RPMI7951 (cell line): ENCODE data around the gene USP37. TPM values are rescaled to one million over a fixed set of nuclear protein-coding genes. Genes with fewer than 3 reads are reported as not detected.

Experiments
- DNase-seq: peaks from one replicate; pipeline ENCODE4 v3.0.0-alpha.2; 2012; ENCODE audit warnings: low read depth
- total RNA-seq: library from RNA; depleted of rRNA; stranded (reverse); fragments of >200 nt; shearing (Covaris generic); gene quantifications from 2 replicates; pipeline ENCODE4 v1.2.3, GENCODE V29; 2014; rRNA removed

Gene USP37, protein sequence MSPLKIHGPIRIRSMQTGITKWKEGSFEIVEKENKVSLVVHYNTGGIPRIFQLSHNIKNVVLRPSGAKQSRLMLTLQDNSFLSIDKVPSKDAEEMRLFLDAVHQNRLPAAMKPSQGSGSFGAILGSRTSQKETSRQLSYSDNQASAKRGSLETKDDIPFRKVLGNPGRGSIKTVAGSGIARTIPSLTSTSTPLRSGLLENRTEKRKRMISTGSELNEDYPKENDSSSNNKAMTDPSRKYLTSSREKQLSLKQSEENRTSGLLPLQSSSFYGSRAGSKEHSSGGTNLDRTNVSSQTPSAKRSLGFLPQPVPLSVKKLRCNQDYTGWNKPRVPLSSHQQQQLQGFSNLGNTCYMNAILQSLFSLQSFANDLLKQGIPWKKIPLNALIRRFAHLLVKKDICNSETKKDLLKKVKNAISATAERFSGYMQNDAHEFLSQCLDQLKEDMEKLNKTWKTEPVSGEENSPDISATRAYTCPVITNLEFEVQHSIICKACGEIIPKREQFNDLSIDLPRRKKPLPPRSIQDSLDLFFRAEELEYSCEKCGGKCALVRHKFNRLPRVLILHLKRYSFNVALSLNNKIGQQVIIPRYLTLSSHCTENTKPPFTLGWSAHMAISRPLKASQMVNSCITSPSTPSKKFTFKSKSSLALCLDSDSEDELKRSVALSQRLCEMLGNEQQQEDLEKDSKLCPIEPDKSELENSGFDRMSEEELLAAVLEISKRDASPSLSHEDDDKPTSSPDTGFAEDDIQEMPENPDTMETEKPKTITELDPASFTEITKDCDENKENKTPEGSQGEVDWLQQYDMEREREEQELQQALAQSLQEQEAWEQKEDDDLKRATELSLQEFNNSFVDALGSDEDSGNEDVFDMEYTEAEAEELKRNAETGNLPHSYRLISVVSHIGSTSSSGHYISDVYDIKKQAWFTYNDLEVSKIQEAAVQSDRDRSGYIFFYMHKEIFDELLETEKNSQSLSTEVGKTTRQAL
- total RNA-seq, result 12.0 and 12.3 TPM in 2 replicates

DNA sequence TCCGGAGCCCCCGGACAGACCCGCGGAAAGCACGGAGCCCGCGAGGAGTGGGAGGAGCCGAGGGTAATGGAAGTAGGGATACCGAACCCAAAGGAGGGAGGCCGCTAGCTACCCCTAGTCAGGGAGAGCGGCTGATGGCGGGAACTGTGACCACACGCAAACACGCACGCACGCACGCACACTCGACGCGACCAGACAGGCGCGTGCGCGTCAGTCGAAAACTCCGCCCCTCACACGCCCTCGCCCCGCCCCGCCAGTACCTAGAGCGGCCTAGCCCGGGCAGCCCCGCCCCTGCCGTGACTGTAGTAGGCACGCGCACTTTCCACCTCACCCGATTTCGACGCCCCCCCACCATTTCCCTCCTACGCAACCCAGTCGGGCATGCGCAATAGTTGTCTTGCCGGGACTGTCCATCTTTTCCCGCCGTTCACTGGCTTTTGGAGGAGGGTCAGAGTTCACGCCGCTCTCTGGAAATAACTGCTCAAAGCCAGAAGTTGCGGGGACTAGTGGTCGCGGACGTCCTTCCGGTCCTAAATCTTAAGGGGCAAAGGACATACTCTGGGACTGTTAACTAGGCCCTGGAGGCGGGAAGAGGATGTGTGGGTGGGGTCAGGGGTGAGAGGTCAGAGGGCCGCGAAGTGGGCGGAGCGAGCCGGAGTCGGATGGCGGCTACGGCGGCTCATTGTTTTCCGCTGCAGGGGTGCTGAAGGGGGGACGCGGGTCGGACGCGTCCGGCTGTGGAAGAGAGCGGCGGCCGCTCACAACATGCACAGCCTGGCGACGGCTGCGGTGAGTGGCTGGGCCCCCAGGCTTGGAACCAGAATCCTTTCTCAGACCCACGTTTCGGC lies at the start of gene USP37, which contains the start of gene CNOT9:
USP37 (minus strand) TSS at position 162 of the 848 bp plus-strand sequence. CDS start 9,698 bp downstream, outside the sequence.
CNOT9 (plus strand) TSS at position 650 of the 848 bp plus-strand sequence; CDS start at position 766, 116 bp downstream.
- DNase-seq, result peak; percentile 97

DNA sequence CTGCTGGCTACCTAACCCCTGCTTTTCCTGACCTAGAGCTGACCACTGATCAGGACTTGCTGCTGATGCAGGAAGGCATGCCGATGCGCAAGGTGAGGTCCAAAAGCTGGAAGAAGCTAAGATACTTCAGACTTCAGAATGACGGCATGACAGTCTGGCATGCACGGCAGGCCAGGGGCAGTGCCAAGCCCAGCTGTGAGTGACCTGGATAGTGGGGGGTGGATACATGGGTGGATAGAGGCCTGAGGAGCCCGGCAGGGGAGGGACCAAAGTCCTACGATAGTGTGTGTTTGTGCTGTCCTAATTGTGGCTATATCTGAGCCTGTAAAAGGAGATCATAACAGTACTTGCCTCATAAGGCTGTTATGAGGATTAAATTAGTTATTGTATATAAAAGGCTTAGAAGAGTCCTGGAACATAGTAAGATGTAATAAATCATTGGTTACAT lies 47.7 kb upstream of the USP37 start:
- no peak for DNase-seq

DNA sequence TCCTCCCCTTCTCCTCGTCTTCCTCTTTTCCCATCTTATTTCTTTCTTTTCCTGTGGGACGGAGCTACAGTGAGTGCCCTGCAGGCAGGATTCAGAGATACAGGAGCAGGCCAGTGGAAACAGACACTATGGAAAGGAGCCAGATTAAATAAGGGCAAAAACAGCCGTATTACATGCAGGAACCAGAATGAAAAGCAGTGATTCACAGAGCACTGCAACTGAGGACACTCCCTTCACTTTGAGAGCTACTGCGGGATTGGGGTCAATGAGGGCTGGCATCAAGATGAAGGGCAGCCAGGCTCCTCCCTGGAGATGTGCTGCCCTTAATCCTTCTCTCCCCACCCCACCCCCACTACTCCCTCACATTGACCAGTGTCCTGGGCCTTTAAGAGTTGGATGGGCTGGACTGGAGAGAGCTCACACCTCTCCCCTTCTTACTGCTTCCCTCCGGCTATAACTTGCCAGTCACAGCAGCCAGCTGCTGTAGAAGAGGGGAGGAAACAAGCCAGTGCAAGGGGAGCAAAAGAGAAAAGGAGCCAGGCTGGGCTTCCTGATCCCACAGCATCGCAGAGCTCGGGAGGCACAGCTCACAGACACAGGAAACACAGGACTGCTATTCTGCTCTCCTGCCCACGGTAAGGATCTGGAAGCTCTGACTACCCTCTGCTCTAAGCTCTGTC lies 39.4 kb upstream of the USP37 start, which contains the start of gene PLCD4:
PLCD4 (plus strand) TSS at position 464 of the 680 bp plus-strand sequence. CDS start 7,841 bp downstream, outside the sequence.
- peak; percentile 98 for DNase-seq

DNA sequence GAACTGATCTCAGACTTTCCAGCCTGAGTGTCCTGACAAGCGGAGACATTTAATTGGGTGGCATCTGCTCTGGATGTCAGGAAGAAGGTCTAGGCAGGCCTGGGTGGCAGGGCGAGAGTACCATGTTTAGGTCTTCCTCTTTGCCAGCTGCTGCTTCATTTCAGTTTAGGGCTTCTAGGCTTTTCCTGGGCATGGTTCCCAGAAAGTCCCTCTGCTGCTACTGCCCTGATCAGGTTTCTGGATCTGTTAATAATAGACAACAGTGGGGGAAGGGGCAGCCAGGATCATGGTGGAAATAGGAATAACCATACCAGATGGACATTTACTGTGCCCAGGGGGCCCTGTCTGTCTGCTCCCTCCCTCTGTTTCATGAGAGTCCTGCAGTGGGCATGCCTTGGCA lies 37.3 kb upstream of the USP37 start:
- peak; percentile 64 for DNase-seq

DNA sequence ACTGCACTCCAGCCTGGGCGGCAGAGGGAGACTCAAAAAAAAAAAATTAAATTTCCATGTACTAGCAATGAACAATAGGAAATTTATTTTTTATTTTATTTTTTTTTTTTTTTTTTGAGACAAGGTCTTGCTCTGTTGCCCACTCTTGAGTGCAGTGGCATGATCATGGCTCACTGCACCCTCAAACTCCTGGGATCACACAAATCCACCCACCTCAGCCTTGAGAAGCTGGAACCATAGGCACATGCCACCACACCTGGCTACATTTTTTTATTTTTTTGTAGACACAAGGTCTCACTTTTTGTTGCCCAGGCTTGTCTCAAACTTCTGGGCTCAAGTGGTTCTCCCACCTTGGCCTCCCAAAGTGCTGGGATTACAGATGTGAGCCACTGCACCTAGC lies 17.4 kb upstream of the USP37 start:
- no peak for DNase-seq

DNA sequence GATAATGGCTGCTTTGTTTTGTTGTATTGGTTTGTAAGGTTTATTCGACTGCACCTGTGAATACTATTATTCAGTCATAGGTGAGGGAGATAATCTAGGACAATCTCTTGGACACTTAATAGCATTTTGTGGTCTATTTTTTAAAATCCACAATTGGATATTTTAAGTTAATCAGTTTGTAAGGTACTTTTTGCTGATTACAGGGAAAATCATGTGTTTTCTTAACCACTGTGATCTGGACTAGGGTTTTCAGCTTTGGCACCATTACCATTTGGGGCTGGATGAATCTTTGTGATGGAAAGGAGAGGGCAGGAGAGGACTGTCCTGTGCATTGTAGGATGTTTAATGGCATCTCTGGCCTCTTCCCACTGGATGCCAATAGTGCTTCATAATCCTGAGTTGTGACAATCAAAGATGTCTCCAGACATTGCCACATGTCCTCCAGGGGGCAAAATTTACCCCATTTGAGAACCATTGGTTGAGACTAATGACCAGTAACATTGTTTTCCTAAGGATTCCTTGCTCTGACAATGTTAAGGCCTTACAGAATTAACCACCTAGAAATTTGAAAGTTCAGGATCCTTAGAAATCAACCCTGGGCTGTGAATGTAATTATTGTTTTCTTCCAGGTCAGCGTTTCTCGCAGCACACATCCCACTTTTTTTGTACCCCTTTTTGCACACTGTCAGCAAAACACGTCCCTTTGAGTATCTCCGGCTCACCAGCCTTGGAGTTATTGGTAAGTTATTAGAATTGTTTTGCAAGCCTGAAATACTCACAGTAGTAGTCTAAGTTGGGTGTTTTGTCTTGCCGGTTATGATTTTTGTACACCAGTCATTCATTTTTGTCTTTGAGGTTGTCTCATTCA lies 16.1 kb upstream of the USP37 start:
- peak; percentile 27 for DNase-seq

DNA sequence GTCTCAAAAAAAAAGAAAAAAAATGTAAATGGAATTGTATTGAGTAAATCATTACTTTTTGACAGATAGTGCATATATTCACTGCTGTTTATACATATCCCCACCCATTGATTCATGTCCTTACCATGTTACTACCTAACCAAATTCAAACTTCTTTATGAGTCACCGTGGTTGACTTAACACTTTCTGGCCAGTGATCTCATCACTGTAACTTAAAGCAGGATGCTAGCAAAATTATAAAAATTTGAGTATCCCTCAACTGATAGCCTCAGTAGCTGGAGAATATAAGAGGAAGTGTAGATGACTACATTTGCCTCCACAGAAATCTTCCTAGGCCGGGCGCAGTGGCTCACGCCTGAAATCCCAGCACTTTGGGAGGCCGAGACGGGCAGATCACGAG lies 13.9 kb upstream of the USP37 start:
- DNase-seq, result peak; percentile 66

DNA sequence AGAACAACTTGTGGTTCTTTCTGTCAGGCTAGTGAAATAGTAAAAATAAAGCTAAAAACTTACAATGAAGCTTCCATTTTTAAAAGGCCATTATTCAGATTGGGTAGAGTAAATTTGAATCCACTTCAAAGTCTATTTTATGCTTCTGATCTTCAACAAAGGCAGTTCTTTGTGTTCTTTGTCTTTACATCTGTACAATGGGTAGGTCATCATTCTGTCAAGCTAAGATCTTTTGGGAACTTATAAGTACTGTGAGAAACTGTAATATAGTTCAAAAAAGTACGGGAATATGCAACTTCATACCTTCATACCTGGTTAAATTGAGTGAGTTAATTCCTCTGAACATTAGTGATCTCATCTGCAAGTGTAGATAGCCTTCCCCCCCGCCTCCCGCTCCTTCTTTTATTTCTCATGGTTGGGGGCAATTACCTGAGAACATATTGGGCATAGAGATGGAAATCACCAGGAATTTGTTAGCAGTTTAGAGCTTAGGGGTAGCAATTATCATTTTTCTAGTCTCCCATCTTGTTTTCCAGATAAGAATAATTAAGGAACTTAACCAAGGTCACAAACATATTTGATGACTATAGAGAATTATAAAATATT lies 10.2 kb upstream of the USP37 start:
- DNase-seq, result no peak

DNA sequence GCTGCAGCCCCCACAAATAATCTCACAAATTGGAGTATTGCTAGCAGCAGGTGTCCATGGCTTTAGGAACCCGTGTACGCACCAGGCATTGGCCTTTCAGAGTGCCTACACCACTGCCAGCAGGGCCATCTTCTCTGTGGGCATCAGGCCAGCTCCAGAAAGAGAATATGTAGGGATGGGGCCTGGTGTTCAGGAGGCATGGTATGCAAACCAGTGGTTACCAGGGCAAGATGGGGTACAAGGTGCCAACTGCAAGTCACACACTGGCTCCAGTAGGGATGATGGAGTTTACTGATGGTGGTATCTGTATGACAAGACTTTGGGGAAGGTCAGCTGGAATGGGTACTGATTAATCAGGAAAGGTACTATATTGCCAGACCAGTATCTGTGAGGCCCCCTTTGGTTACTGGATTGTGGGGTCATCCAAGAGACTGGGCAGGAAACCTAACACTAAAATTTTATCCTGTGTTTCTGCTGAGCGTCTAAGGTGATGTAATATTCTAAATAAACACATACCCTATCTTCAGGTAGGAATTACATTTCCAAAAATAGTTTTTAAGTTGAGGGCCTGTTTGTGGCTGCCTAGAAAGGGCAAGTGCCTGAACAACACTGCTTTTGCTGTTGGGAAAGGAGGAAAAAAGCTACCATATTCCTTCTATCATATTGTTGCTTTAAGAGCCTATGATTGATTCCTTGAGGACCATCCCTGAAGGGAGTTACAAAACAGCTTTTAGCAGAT lies 9.5 kb upstream of the USP37 start:
- DNase-seq, result no peak

DNA sequence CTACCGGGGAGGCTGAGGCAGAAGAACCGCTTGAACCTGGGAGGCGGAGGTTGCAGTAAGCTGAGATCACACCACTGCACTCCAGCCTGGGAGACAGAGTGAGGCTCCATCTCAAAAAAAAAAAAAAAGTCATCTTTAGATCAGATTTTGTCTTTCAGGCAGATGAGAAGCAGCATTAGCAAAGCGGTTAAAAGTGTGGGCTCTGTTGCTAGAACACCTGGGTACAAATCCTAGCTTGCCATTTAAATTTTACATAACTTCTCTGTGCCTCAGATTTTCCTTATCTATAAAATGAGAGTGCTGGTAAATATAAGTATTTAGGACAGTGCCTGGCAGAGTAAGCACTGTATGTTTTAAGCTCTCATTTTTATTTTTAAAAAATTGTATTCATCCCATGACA lies 8.7 kb upstream of the USP37 start:
- DNase-seq, result no peak

DNA sequence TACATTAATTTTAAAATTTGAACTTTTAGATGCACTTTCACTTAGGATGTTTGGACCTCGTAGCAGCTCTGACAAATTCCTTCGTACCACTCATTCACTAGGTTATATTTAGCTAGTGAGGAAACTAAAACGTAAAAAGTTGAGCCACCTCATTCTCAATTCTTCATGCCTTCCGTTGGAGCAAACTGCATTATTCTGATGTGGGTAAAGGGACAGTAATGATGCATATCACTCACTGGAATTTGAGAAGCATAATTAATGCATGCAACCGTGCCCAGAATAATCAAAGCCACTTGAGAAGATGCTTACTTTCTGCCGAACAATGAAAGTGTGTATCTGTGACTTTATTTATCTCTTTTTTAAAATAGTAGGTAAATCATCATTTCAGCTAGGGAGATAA lies 2.7 kb upstream of the USP37 start:
- DNase-seq, result peak; percentile 30

DNA sequence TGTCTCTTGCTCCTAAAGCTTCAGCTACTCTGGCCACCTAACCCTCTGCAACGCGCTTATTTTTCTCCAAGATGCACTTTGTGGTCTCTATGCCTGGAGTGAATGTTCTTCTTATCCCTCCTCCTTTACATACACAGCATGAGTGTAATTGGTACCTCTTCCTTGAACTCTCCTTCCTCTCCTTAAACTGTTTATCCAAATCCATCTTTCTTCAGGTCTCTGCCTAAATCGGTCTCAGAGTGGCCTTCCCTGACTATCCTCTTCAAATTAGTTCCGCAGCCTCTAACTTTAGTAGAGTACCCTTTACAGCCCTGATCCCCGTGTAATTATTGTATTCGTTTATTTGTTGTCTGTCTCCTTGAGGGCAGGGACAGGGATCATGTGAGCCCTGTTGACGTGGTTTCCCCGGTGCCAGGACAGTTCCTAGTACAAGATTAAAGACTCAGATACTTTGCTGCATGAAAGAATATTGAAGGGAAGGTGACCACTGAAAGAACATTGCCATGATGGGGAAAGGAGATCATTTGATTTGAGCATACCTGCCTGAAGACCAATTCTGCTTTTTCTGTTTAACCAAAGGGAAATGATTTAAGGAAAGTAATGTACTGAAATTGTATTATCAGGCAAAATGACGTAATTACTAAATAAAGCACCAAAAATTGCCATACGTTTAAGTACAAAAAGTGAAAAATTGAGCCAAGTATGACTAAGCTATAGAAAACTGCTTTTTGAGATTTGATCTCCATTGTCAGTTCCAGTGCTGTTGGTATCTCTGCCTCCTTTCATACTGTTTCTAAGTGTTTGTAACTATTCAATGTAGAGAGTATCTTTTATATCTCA lies 1.7 kb upstream of the USP37 start:
- peak; percentile 44 for DNase-seq

DNA sequence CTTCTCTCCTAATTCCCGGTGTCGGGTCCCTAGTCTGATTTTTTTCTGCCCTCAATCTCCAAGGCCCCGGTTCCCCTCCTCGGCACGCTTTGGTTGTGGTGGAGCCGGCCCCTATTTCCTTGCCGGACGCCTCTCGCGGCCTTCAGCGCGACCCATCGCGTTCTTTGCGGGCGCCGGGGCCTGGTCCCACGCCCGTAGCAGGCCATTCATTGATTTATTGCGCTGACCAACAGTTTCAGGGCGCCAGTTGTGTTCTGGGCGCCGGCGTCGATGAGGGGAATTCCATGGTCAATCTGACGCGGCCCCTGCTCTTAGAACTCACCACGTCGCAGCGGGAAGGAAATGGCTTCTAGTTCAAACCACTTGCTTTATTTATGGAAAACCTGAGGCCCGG lies 884 bp upstream of the USP37 start:
- peak; percentile 79 for DNase-seq

DNA sequence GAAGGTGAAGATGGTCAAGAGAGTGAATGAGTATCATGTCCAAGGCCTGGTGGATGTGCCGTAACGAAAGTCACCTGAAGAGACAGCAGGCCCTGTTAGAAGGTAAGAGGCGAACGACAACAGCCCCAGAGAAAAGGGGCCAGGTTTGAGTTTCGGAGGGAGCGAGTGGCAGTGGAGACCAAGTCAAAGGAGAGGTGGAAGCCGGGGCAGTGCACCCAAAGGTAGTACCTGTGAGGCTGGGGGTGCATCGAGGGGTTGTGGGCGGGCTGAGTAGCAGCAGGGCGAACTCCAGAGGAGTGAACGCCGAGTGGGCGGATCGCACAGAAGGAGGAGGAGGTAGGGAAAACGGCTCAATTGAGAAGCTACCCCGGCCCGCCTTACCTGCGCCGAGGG lies 358 bp downstream of the USP37 start:
- no peak for DNase-seq

DNA sequence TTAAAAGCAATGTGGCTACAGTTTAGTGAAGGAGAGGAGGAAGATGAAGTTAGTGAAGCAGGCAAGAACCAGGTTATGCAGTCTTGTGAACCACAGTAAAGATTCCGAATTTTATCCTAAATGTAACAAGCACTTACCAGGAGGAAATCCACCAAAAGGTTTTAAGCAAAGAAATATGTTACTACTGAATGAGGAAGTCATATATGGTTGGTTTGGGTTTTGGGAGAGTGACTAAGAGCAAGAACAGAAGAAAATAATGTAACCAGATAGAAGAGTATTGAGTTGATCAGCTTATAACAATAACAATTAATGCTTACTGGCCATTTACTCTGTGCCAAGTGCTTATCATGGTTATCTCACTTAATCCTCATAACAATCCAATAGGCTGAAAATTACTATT lies 1.9 kb downstream of the USP37 start:
- no peak for DNase-seq

DNA sequence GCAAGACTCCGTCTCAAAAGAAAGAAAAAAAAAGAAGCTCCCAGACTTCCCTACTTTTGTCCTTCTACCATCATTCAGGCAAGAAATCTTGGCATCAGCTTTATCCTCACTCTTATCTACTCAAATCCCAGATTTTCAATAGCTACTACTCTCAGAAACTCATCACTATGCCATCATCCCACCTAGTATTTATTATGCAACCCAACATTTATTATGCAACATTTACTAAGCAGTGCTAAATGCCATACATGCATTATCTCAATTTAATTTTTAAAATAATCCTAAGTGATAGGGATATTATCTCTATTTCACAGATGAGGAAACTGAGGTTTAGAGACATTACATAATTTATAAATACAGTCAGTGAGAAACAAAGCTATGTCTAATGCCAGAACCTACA lies 4.1 kb downstream of the USP37 start:
- DNase-seq, result no peak

DNA sequence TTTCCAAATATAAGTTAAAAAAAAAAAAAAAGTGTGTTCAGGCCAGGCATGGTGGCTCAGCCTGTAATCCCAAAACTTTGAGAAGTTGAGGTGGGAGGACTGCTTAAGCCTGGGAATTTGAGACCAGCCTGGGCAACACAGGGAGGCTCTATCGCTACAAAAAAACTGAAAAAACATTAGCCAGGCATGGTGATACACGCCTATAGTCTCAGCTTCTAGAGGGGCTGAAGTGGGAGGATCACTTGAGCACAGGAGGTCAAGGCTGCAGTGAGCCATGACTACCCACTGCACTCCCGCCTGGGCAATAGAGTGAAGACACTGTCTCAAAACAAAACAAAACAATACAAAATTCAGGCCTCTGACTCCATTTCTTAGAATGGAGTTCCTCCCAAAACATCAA lies 9.2 kb downstream of the USP37 start:
- no peak for DNase-seq

DNA sequence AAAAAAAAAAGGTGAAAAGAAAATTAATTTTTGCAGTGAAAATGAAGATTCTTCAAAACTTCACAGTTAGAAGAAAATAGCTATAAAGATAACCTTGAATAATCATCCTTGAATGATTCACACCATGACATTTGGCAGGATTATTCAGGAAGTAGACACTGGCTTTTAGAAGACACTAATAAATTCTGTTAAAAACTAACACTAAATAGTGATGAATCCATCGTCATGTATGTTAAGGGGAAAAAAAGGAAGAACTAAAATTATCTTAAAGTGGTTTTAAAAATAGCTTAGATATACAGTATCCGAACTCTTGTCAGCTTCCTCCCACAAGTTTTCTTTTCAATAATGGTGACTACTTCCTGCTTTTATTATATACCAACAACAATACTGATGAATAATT lies 10.2 kb downstream of the USP37 start:
- no peak for DNase-seq
